Camera-type eye (tissue), 1 donor: Measurements from ENCODE around the gene TOMM40L. TPM values are rescaled to one million over a fixed set of nuclear protein-coding genes. Genes with fewer than 3 reads are reported as not detected.

ENCODE experiments used
- total RNA-seq: library from RNA; depleted of rRNA; stranded (reverse); fragments of >200 nt; gene quantifications from one replicate; pipeline ENCODE4 v1.2.3, GENCODE V29; 2014

The TOMM40L gene
- total RNA-seq, result 13.5 TPM

DNA sequence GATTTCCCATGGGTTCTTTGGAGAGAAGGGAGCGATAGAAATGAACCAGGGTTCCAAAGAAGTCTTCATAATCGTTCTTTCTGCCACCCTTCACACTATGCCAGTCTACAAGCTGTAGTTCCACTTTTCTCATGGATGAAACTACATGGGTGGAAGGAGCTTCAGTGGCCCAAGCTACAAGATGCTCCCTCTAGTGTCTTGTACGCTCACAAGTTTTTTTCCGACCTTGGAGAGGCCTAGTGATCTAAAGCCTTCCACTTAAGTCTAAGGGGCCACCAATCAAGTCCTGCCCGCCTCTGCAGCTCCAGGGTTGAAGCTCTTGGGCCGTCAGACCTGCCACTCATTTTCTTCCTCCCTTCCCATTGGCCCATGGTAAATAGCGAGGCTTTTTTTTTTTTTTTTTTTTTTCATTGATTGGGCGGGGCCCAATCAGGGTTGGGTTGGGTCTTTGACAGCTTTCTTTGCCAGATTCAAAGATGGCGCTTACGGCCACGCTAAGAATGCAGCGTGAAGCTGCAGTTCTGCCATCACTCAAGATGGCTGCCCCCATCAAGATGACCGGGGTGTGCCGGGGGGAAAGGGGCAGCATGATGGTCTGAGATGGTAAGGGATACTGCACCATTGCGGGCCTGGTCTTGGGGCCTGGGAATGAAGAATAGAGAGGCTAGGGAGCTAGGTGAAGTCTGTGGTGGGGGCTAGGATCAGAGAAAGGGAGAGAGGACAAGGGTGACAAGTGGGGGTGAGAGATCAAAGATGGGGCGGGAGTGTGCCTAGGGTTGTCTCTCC lies at the start of gene TOMM40L:
TSS of gene TOMM40L (plus strand) at position 527 of the 786 bp plus-strand sequence. CDS start 430 bp downstream, outside the sequence.

GRCh38 chr1:161177112-161177935 lies 48.5 kb upstream of the TOMM40L start, which contains the start of gene B4GALT3:
TSS of gene B4GALT3 (minus strand) at chr1:161177507. CDS start at chr1:161176060, 1,447 bp downstream.

DNA sequence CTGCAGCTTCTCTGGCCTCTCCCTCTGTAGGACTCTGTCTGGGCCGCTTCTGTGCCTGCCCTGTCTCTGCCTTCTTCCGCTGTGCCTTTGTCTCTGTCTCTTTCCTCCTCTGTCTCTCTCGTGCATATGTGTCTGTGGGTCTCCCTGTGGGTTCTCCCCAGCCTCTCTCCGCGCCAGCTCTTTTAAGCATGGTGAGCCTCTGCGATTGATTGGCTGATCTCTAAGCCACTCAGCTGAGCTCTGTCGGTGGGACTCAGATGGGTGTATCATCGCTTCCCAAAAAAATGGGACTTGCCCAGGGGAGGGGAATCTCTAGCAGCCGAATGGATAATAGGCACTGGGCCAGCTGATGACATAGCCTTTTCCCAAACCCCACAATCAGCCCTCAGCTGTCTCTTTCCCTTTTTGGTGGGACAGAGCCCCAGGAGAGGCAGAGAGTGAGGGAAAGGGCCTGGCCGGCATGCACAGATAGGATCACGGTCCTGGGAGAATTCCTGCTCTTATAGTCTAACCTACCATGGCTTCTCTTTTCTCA lies 26.9 kb upstream of the TOMM40L start, which contains the start of gene ADAMTS4:
TSS of gene ADAMTS4 (minus strand) at position 158 of the 535 bp plus-strand sequence. CDS start 427 bp downstream, outside the sequence.

DNA sequence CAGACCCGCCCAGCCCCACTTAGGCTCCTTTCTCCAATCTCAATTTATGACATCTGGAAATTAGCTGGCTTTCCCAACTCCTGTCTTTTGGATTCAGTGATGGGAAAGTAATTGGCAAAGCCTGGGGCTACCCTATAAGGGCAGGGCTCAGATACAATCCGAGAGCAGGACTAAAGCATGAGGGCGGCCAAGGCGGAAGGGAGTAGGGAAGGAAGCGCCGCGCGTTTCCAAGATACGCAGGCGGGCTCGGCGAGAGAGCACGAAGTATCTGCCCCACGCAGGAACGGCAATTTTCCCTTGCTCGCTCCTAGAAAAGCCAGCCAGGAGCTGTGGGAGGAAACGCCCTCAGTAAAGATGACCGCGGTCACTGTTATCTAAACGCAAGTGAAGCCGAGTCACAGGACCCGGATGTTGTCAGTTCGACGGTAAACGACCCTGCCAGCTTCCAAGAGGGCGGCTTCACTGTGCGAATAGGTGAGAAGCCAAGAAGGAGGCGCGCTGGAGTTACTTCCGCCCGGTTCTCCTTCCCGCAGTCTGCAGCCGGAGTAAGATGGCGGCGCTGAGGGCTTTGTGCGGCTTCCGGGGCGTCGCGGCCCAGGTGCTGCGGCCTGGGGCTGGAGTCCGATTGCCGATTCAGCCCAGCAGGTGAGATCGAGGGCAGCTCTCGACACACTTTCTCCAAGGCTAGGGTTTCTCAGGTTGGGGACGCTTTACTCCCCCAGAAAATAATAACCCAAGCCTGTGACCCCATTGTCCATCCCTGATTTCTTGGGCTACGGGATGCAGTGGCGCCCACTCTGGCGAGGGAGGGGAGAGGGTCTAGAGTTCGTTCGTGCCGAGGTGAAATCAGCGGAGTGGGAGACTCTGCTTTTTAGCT lies 23.8 kb upstream of the TOMM40L start, which contains the start of gene NDUFS2:
TSS of gene NDUFS2 (plus strand) at position 532 of the 877 bp plus-strand sequence. CDS start at position 551, 19 bp downstream.

GRCh38 chr1:161215076-161215475 lies 10.8 kb upstream of the TOMM40L start, which contains the start of gene FCER1G:
TSS of gene FCER1G (plus strand) at chr1:161215295. CDS start at chr1:161215322, 27 bp downstream.

DNA sequence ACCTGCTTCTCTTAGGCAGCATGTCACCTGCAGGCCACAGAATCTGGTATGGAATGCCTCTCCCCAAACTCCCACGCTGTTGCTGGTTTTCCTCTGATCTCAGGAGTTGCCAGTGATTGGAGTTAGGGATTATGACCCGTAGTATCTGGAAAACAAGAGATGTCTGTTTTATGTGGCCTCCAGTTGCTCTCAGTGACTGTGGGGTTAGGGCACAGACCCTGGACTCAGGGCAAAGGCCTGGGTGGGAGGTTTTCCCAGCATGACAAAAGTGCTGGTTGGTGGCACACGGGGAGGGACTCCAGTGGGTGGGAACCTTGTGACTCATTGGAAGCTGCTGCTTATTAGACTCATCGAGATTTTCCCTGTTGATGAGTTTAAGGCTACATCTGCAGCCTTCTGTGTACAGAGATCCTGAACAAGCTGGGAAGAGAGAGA lies 12.2 kb downstream of the TOMM40L start, which contains the start of gene NR1I3:
TSS of gene NR1I3 (minus strand) at position 165 of the 435 bp plus-strand sequence. CDS start 1,638 bp downstream, outside the sequence.

DNA sequence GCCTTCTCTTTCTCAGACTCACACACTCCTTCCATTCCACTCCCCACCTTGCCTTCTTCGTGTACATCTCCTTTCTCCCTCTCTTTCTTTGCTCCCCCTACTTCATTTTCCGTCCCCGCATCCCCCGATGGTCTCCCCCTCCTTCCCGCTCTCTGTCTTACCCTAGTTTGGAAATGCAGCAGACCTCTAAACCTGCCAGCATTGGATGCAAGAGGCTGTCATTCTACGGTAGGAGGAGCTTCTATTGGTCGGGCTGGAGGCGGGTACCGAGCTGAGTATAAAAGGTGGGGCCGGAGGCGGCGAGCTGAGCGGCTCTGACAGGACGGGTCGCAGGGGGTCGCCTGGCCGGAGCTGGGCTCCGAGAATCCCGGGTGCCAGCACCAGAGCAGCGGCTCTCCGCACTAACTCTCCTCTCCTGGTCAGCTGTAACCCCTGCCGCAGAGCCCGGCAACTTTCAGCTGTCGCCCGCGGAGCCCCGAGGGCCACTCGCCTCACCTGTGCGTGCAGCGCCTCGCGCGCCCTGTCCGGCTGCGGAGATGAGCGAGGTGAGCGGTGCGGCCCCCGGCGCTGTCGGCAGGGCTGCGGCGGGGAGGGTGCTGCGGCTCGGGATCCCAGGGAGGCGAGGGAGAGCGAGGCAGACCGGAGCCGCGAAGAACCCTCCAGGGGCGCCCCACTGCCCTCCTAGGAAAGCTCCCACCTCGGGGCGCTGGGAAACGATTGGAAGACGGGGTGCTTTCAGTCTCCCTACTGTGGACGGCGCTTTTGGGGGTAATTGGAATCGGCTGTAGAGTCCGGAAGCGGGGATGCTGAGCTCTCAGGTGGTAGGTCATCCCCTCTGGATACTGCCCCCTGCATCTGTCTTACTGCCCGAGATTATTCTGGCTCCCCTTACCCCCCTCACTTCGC lies 32.8 kb downstream of the TOMM40L start, which contains the start of gene PCP4L1:
TSS of gene PCP4L1 (plus strand) at position 307 of the 906 bp plus-strand sequence. CDS start at position 537, 230 bp downstream.

Other genes with a start within 250 kb of the TOMM40L start
- 19.3 TPM for gene F11R, start 204.9 kb upstream of the TOMM40L start, total RNA-seq
- 29.7 TPM for gene TSTD1, start 187.1 kb upstream of the TOMM40L start, total RNA-seq
- gene USF1, start 180.1 kb upstream of the TOMM40L start, total RNA-seq, result 69.9 TPM
- gene ARHGAP30, start 156.2 kb upstream of the TOMM40L start, total RNA-seq, result 2.1 TPM
- gene NECTIN4, start 136.5 kb upstream of the TOMM40L start, total RNA-seq, result 3.6 TPM
- gene KLHDC9, start 127.7 kb upstream of the TOMM40L start, total RNA-seq, result 4.6 TPM
- 28.0 TPM for gene PFDN2, start 108.0 kb upstream of the TOMM40L start, total RNA-seq
- 24.8 TPM for gene NIT1, start 108.0 kb upstream of the TOMM40L start, total RNA-seq
- gene DEDD, start 93.4 kb upstream of the TOMM40L start, total RNA-seq, result 40.2 TPM
- 107 TPM for gene UFC1, start 72.1 kb upstream of the TOMM40L start, total RNA-seq
- 28.2 TPM for gene USP21, start 66.6 kb upstream of the TOMM40L start, total RNA-seq
- 24.5 TPM for gene PPOX, start 59.6 kb upstream of the TOMM40L start, total RNA-seq
- gene B4GALT3, start 48.6 kb upstream of the TOMM40L start, total RNA-seq, result 25.2 TPM
- gene ADAMTS4, start 27.0 kb upstream of the TOMM40L start, total RNA-seq, result 5.4 TPM
- 103 TPM for gene NDUFS2, start 23.7 kb upstream of the TOMM40L start, total RNA-seq
- 6.3 TPM for gene FCER1G, start 10.8 kb upstream of the TOMM40L start, total RNA-seq
- gene APOA2, start 2.4 kb upstream of the TOMM40L start, total RNA-seq, result not detected
- gene NR1I3, start 12.1 kb downstream of the TOMM40L start, total RNA-seq, result not detected
- 31.3 TPM for gene PCP4L1, start 32.7 kb downstream of the TOMM40L start, total RNA-seq
- 19.4 TPM for gene MPZ, start 83.9 kb downstream of the TOMM40L start, total RNA-seq
- 63.4 TPM for gene SDHC, start 88.3 kb downstream of the TOMM40L start, total RNA-seq
- not detected for gene CFAP126, start 141.8 kb downstream of the TOMM40L start, total RNA-seq